Suppressor macrophage treated with lipopolysaccharide for 4 hours (primary cell): ENCODE results near the gene NLRC5.
"Not testable (repeated sequence)": the region's sequence is repeated elsewhere in the genome, so short reads cannot be mapped to it uniquely, and the experiment has no call there.

ENCODE experiments used
- DNase-seq: peaks from one replicate; pipeline ENCODE4 v3.0.0-alpha.2; 2020

The NLRC5 gene

GRCh38 chr16:57106767-57107166 lies 117.4 kb downstream of the NLRC5 start:
- no peak for DNase-seq

GRCh38 chr16:57107321-57107922 lies 118.1 kb downstream of the NLRC5 start:
- no peak for DNase-seq

GRCh38 chr16:57108432-57108831 lies 119.1 kb downstream of the NLRC5 start:
- no peak for DNase-seq

- DNase-seq: not testable (repeated sequence)
Measured at GRCh38 chr16:57109259-57110105, 120.1 kb downstream of the NLRC5 start.

GRCh38 chr16:57110937-57111336 lies 121.6 kb downstream of the NLRC5 start:
- DNase-seq: no peak

- no peak for DNase-seq
Measured at GRCh38 chr16:57111420-57111819, 122.1 kb downstream of the NLRC5 start.

- no peak for DNase-seq
Measured at GRCh38 chr16:57112403-57113041, 123.2 kb downstream of the NLRC5 start.

GRCh38 chr16:57113042-57113453 lies 123.7 kb downstream of the NLRC5 start:
- DNase-seq: no peak

- DNase-seq: no peak
Measured at GRCh38 chr16:57113664-57114063, 124.3 kb downstream of the NLRC5 start.

- no peak for DNase-seq
Measured at GRCh38 chr16:57115168-57115513, 125.8 kb downstream of the NLRC5 start.

GRCh38 chr16:57115514-57116182 lies 126.3 kb downstream of the NLRC5 start:
- DNase-seq: peak; percentile 8

GRCh38 chr16:57118461-57119084 lies 129.2 kb downstream of the NLRC5 start:
- DNase-seq: no peak

- DNase-seq: no peak
Measured at GRCh38 chr16:57123216-57123973, 134.0 kb downstream of the NLRC5 start.

GRCh38 chr16:57123974-57124674 lies 134.8 kb downstream of the NLRC5 start:
- DNase-seq: no peak

- DNase-seq: no peak
Measured at GRCh38 chr16:57125376-57125775, 136.0 kb downstream of the NLRC5 start.

GRCh38 chr16:57125969-57126368 lies 136.6 kb downstream of the NLRC5 start:
- no peak for DNase-seq

GRCh38 chr16:57126411-57126810 lies 137.1 kb downstream of the NLRC5 start:
- no peak for DNase-seq

- no peak for DNase-seq
Measured at GRCh38 chr16:57127037-57127763, 137.8 kb downstream of the NLRC5 start.

- DNase-seq: no peak
Measured at GRCh38 chr16:57127836-57128235, 138.5 kb downstream of the NLRC5 start.

- DNase-seq: no peak
Measured at GRCh38 chr16:57128771-57129389, 139.5 kb downstream of the NLRC5 start.
